HepG2 (cell line): ENCODE results near the gene ZFP36. TPM values are rescaled to one million over a fixed set of nuclear protein-coding genes. Genes with fewer than 3 reads are reported as not detected.

Experiments
- CREB3 ChIP-seq: sonication (generic); formaldehyde crosslinking; IDR thresholded peaks from 2 replicates; pipeline ENCODE4 v1.5.0; 2020; ENCODE audit warnings: missing genetic modification reagents
- CSRNP1 ChIP-seq: sonication (generic); formaldehyde crosslinking; IDR thresholded peaks from 2 replicates; pipeline ENCODE4 v1.8.1; 2023; ENCODE audit warnings: mild to moderate bottlenecking, missing genetic modification reagents
- FOXA3 ChIP-seq: IDR thresholded peaks from 2 replicates; pipeline ENCODE4 v1.6.1; 2016; ENCODE audit warnings: missing genetic modification reagents, missing compliant biosample characterization
- HNRNPL ChIP-seq: fragments of 200-400 bp; formaldehyde crosslinking; IDR thresholded peaks from 2 replicates; pipeline ENCODE4 v1.6.1; 2017; ENCODE audit warnings: mild to moderate bottlenecking, low read depth, low read length
- HNRNPUL1 ChIP-seq: fragments of 200-400 bp; formaldehyde crosslinking; IDR thresholded peaks from 2 replicates; pipeline ENCODE4 v1.6.1; 2017; ENCODE audit warnings: low read depth, mild to moderate bottlenecking, low read length, moderate library complexity
- IRF9 ChIP-seq: sonication (generic); formaldehyde crosslinking; IDR thresholded peaks from 2 replicates; pipeline ENCODE4 v1.8.0; 2022; ENCODE audit warnings: missing genetic modification reagents, mild to moderate bottlenecking, borderline replicate concordance
- IRX3 ChIP-seq: sonication (generic); formaldehyde crosslinking; IDR thresholded peaks from 2 replicates; pipeline ENCODE4 v1.8.1; 2023; ENCODE audit warnings: mild to moderate bottlenecking, low read depth, missing genetic modification reagents, borderline replicate concordance
- KMT2B ChIP-seq: IDR thresholded peaks from 2 replicates; pipeline ENCODE4 v1.6.1; 2016; ENCODE audit warnings: missing genetic modification reagents, missing compliant biosample characterization
- MTA1 ChIP-seq: sonication (generic); formaldehyde crosslinking; IDR thresholded peaks from 2 replicates; pipeline ENCODE4 v1.4.0; 2020; ENCODE audit warnings: missing genetic modification reagents, mild to moderate bottlenecking, borderline replicate concordance
- NFE2 ChIP-seq: sonication (generic); formaldehyde crosslinking; IDR thresholded peaks from 2 replicates; pipeline ENCODE4 v1.4.0; 2020; ENCODE audit warnings: missing genetic modification reagents
- SAFB2 ChIP-seq: sonication (generic); formaldehyde crosslinking; IDR thresholded peaks from 2 replicates; pipeline ENCODE4 v1.5.1; 2020; ENCODE audit warnings: missing genetic modification reagents, low read depth, mild to moderate bottlenecking, borderline replicate concordance
- YEATS2 ChIP-seq: sonication (generic); formaldehyde crosslinking; IDR thresholded peaks from 2 replicates; pipeline ENCODE4 v1.4.0; 2020; ENCODE audit warnings: missing genetic modification reagents, borderline replicate concordance
- ZIK1 ChIP-seq: sonication (generic); formaldehyde crosslinking; IDR thresholded peaks from 2 replicates; pipeline ENCODE4 v1.5.0; 2020; ENCODE audit warnings: mild to moderate bottlenecking, low read depth, missing genetic modification reagents, borderline replicate concordance
- ZNF143 ChIP-seq: sonication (generic); formaldehyde crosslinking; IDR thresholded peaks from 2 replicates; pipeline ENCODE4 v1.4.0; 2020; ENCODE audit warnings: missing genetic modification reagents
- ZNF619 ChIP-seq: sonication (generic); formaldehyde crosslinking; IDR thresholded peaks from 2 replicates; pipeline ENCODE4 v1.4.0; 2020; ENCODE audit warnings: mild to moderate bottlenecking, missing genetic modification reagents
- ZNF646 ChIP-seq: sonication (generic); formaldehyde crosslinking; IDR thresholded peaks from 2 replicates; pipeline ENCODE4 v1.9.0; 2021; ENCODE audit warnings: mild to moderate bottlenecking, missing genetic modification reagents
- polyA plus RNA-seq, 8 experiments: library from polyadenylated mRNA; depleted of rRNA in 3 of 8; stranded (reverse) in 7 of 8; unstranded in 1 of 8; fragments of >200 nt; fragmentation: Illumina TruSeq in 4 of 8; extraction: Trizol in 4 of 8; gene quantifications; 2 replicates each; pipeline versions ENCODE4 v1.2.1 to v1.2.3, GENCODE V29; 2011 to 2016; ENCODE audit warnings: low read depth in 4 of 8, missing spikeins in 1 of 8, mixed read lengths in 1 of 8; ENCODE audit not compliant: insufficient read depth in 1 of 8
- total RNA-seq, 5 experiments: library from RNA; depleted of rRNA; stranded (reverse); fragments of >200 nt; fragmentation: Illumina TruSeq; extraction: Trizol; gene quantifications; 2 replicates each; pipeline ENCODE4 v1.2.3, GENCODE V29; 2016; ENCODE audit warnings: low read depth in 1 of 5
- TF ChIP-seq, protein P1 (sequence below): sonication (generic); formaldehyde crosslinking; IDR thresholded peaks from 2 replicates; pipeline ENCODE4 v1.5.0; 2020; ENCODE audit warnings: missing genetic modification reagents

ZFP36 gene
- total and polyA plus RNA-seq, 2 of the 13 experiments (the other 11 are each of a cell fraction or from before 2014, with no cell fraction given): 1.4 to 1.7 TPM

GRCh38 chr19:39445196-39446111 is 38.8 kb downstream of the ZFP36 start, which contains the start of gene SUPT5H (continued):
- no peak for TF ChIP-seq ZNF646 (CRISPR knock-in tag)
- TF ChIP-seq HNRNPL: peak; percentile 83; the same call in 1 of the 2 replicates
- TF ChIP-seq FOXA3 (CRISPR knock-in tag): peak; percentile 73
- TF ChIP-seq NFE2 (CRISPR knock-in tag): no peak
- TF ChIP-seq IRX3: peak; percentile 25; the same call in 1 of the 2 replicates
- peak; percentile 46; the same call in 1 of the 2 replicates for TF ChIP-seq MTA1 (CRISPR knock-in tag)
- 0 out of 2 replicates have a peak, but pooled peaks have one; percentile 62 for TF ChIP-seq ZIK1
- TF ChIP-seq, protein P1, sequence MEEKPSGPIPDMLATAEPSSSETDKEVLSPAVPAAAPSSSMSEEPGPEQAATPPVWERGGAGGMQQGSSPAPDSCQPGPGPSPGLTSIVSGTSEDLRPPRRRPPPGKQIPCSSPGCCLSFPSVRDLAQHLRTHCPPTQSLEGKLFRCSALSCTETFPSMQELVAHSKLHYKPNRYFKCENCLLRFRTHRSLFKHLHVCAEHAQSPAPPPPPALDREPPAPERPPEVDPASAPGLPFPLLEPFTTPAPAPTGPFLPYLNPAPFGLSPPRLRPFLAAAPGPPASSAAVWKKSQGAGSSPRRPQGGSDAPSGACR (CRISPR knock-in tag): no peak
- TF ChIP-seq CREB3 (CRISPR knock-in tag): 0 out of 2 replicates have a peak, but pooled peaks have one; percentile 3
- no peak for TF ChIP-seq HNRNPUL1
- peak; percentile 99 for TF ChIP-seq YEATS2
- TF ChIP-seq ZNF619 (CRISPR knock-in tag): peak; percentile 93
- TF ChIP-seq IRF9 (CRISPR knock-in tag): peak; percentile 89
- TF ChIP-seq CSRNP1 (CRISPR knock-in tag): no peak
- TF ChIP-seq KMT2B: peak; percentile 92
- TF ChIP-seq ZNF143 (CRISPR knock-in tag): peak; percentile 87
- TF ChIP-seq SAFB2 (CRISPR knock-in tag): no peak; the same call in 1 of the 2 replicates
